ENCODE measurements around the gene CORO1C. TPM values are rescaled to one million over a fixed set of nuclear protein-coding genes. Genes with fewer than 3 reads are reported as not detected.
A peak's percentile ranks its signal among the peaks of the same experiment; 100 is the strongest.

CORO1C gene
- total RNA-seq, 1 experiment from 2014 or later: 138 TPM

GRCh38 chr12:108721824-108722223 lies 9.5 kb downstream of the CORO1C start:
- peaks cover 0 to 7% of the 10 kb centered on the region in 2 experiments; a peak in 1 of 4 replicates for H3K36me3 ChIP-seq (ENCODE audit: control insufficient read depth in 1 of 2, insufficient read depth in 2 of 2, low read length in 2 of 2)
- no peak overlapping the region for H3K4me3 ChIP-seq (replicated peaks in 1 of 2; ENCODE audit: low read depth in 1 of 2, low read length in 2 of 2)
- TF ChIP-seq YY1 (IDR thresholded peaks at IDR 0.05; ENCODE audit: extremely low read depth, insufficient replicate concordance, low read depth, low read length): no peak
- no peak for TF ChIP-seq SIN3A (IDR thresholded peaks at IDR 0.05; ENCODE audit: low read depth)
- TF ChIP-seq, protein P1, sequence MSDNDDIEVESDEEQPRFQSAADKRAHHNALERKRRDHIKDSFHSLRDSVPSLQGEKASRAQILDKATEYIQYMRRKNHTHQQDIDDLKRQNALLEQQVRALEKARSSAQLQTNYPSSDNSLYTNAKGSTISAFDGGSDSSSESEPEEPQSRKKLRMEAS (IDR thresholded peaks at IDR 0.05): no peak
- no peak for TF ChIP-seq POLR2A (IDR thresholded peaks at IDR 0.05; ENCODE audit: borderline replicate concordance, extremely low read depth, insufficient read depth, insufficient read length)
- no peak for TF ChIP-seq POLR2AphosphoS5 (IDR thresholded peaks at IDR 0.05; ENCODE audit: low read depth, low read length)
- no peak for TF ChIP-seq RAD21 (IDR thresholded peaks at IDR 0.05; ENCODE audit: low read depth)
- no peak for TF ChIP-seq ELF1 (IDR thresholded peaks at IDR 0.05; ENCODE audit: borderline replicate concordance, low read depth)
- no peak for TF ChIP-seq FOSL1 (IDR thresholded peaks at IDR 0.05; ENCODE audit: low read depth)
- TF ChIP-seq ZNF274 (IDR thresholded peaks at IDR 0.05; ENCODE audit: low read depth, low read length): no peak
- no peak for TF ChIP-seq REST (IDR thresholded peaks at IDR 0.05; ENCODE audit: low read depth)
- TF ChIP-seq ZFX (IDR thresholded peaks at IDR 0.05): no peak
- no peak for TF ChIP-seq EZH2 (IDR thresholded peaks at IDR 0.05)
- no peak for TF ChIP-seq TCF7L2 (IDR thresholded peaks at IDR 0.05; ENCODE audit: borderline replicate concordance, extremely low read depth, insufficient read depth, insufficient read length)
- intact Hi-C loops (cut with micrococcal nuclease): no loop called here
- H3K9ac ChIP-seq (ENCODE audit: low read length): no peak overlapping the region
- DNase-seq (ENCODE audit: low read depth, low spot score) (no peak), ATAC-seq (no peak)
- H3K79me2 ChIP-seq (ENCODE audit: insufficient read depth, low read length): peaks cover 92% of the 10 kb centered on the region
- no TSS peak for BruUV-seq (replicated peaks)
- POLR2A ChIA-PET: no interaction called here
- RAD21 ChIA-PET (ENCODE audit: low non-redundant PET in 1 of 2, low total read pairs in 2 of 2, uncharacterized antibody in 2 of 2, unreplicated experiment in 2 of 2): no interaction called here
- peaks cover 11 to 49% of the 10 kb centered on the region in 2 experiments; a peak in 3 of 4 replicates for H3K4me1 ChIP-seq (ENCODE audit: control insufficient read depth in 1 of 2, insufficient read depth in 2 of 2, low read length in 2 of 2)
- H3K9me2 ChIP-seq (ENCODE audit: insufficient read depth): no peaks in the 10 kb centered on the region
- H3K4me2 ChIP-seq (ENCODE audit: low read length): peak overlapping the region; percentile 7; the same call in 1 of the 2 replicates
- CTCF ChIA-PET: no interaction called here
- no peak overlapping the region for H3K27ac ChIP-seq (ENCODE audit: low read depth, low read length)
- H4K20me1 ChIP-seq (ENCODE audit: insufficient read depth): peaks cover 4% of the 10 kb centered on the region; the same call in 1 of the 2 replicates
- H3K9me3 ChIP-seq (ENCODE audit: control insufficient read depth in 1 of 2, insufficient read depth in 1 of 2, low read depth in 1 of 2, low read length in 2 of 2): no peaks in the 10 kb centered on the region
- H2AFZ ChIP-seq (ENCODE audit: low read depth, low read length, poor library complexity, severe bottlenecking): no peak overlapping the region
- H3K27me3 ChIP-seq (ENCODE audit: insufficient read depth, low read length): no peaks in the 10 kb centered on the region

Measured in HCT116 (cell line).